Measurements from ENCODE around the gene SPATA31A5. TPM values are rescaled to one million over a fixed set of nuclear protein-coding genes. Genes with fewer than 3 reads are reported as not detected.

Gene SPATA31A5
- total RNA-seq = not detected in 2 replicates

GRCh38 chr9:60914107-60914506 is at the start of gene SPATA31A5:
Gene SPATA31A5, plus strand, starts transcription at chr9:60914407. Its CDS starts 29 bp downstream, at chr9:60914436.

Data from tracheal epithelial cell (primary cell).